ENCODE measurements around the gene NFIB. TPM values are rescaled to one million over a fixed set of nuclear protein-coding genes. Genes with fewer than 3 reads are reported as not detected.
A peak's percentile ranks its signal among the peaks of the same experiment; 100 is the strongest.

The NFIB gene
- total and polyA plus RNA-seq, 2 experiments from 2014 or later = 5.3 to 6.0 TPM

DNA sequence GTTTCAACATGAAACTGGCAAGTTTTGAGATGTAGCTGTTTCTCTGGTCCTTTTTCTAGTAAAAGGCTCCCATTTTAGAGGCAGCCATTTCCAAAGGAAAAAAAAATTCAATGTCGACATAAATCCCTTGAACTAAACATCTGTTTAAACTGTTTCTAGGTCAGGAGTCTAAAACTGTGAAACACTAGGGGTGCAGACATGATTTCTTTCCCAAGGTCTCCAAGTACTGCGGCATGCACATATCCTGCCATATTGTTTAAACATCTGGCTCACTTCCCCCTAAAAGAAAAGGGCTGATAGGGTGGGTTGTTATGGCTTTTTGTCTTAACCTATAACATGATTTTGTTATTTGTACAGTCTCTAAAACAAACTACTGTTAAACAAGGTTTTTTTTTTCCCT, 51.1 kb downstream of the NFIB start:
- no peak overlapping the region for H2AFZ ChIP-seq
- in situ Hi-C loops (cut with MboI) = no loop called here
- H3F3A ChIP-seq (ENCODE audit: insufficient read depth) = peaks cover 13% of the 10 kb centered on the region; the same call in 1 of the 2 replicates
- H3K4me3 ChIP-seq = no peak overlapping the region
- H4K20me1 ChIP-seq (ENCODE audit: insufficient read depth) = no peaks in the 10 kb centered on the region
- no peaks in the 10 kb centered on the region for H3K36me3 ChIP-seq (ENCODE audit: low read depth)
- WGBS, 2 experiments (ENCODE audit: low coverage in 1 of 2, low lambda C conversion rate in 2 of 2, missing lambda C conversion rate in 2 of 2) = 73 to 83% methylated on average over 2 of the region's 2 CpGs
- H3K9ac ChIP-seq = no peak overlapping the region
- no peaks in the 10 kb centered on the region for H3K9me2 ChIP-seq (ENCODE audit: insufficient read depth)
- no peaks in the 10 kb centered on the region for H3K27me3 ChIP-seq (replicated peaks; ENCODE audit: insufficient read depth)
- no peak overlapping the region for H3K27ac ChIP-seq
- DNase-seq = no peak
- no peaks in the 10 kb centered on the region for H3K9me3 ChIP-seq (ENCODE audit: low read depth)
- H3K79me2 ChIP-seq (ENCODE audit: insufficient read depth) = no peaks in the 10 kb centered on the region
- TF ChIP-seq EZH2 (IDR thresholded peaks at IDR 0.05; ENCODE audit: insufficient read depth, poor library complexity, severe bottlenecking) = no peak
- no peak for TF ChIP-seq EZH2phosphoT487 (IDR thresholded peaks at IDR 0.05; ENCODE audit: insufficient read depth, low read depth)
- H3K4me1 ChIP-seq (ENCODE audit: insufficient read depth) = peaks cover 24% of the 10 kb centered on the region
- H3K4me2 ChIP-seq (ENCODE audit: unreplicated experiment) = no peak overlapping the region

- Histone ChIP-seq H4K20me1 (ENCODE audit: insufficient read depth) (no peaks in the 10 kb centered on the region), H3K9me2 (ENCODE audit: insufficient read depth) (no peaks in the 10 kb centered on the region), H3K9ac (no peak overlapping the region), H3K36me3 (ENCODE audit: low read depth) (no peaks in the 10 kb centered on the region), H3K27ac (no peak overlapping the region), H2AFZ (no peak overlapping the region), H3K4me3 (no peak overlapping the region), H3K79me2 (ENCODE audit: insufficient read depth) (no peaks in the 10 kb centered on the region), H3K27me3 (replicated peaks; ENCODE audit: insufficient read depth) (no peaks in the 10 kb centered on the region), H3K4me1 (ENCODE audit: insufficient read depth) (peaks cover 26% of the 10 kb centered on the region), H3K4me2 (ENCODE audit: unreplicated experiment) (no peak overlapping the region), H3F3A (ENCODE audit: insufficient read depth) (peaks cover 13% of the 10 kb centered on the region; the same call in 1 of the 2 replicates), H3K9me3 (ENCODE audit: low read depth) (no peaks in the 10 kb centered on the region)
- no peak for DNase-seq
- in situ Hi-C loops (cut with MboI) = no loop called here
- TF ChIP-seq EZH2phosphoT487 (IDR thresholded peaks at IDR 0.05; ENCODE audit: insufficient read depth, low read depth) (no peak), EZH2 (IDR thresholded peaks at IDR 0.05; ENCODE audit: insufficient read depth, poor library complexity, severe bottlenecking) (no peak)
- 94 to 95% methylated on average over 2 of the region's 2 CpGs for WGBS, 2 experiments (ENCODE audit: low coverage in 1 of 2, low lambda C conversion rate in 2 of 2, missing lambda C conversion rate in 2 of 2)
Observed at GRCh38 chr9:14261616-14262015, 52.3 kb downstream of the NFIB start.

DNA sequence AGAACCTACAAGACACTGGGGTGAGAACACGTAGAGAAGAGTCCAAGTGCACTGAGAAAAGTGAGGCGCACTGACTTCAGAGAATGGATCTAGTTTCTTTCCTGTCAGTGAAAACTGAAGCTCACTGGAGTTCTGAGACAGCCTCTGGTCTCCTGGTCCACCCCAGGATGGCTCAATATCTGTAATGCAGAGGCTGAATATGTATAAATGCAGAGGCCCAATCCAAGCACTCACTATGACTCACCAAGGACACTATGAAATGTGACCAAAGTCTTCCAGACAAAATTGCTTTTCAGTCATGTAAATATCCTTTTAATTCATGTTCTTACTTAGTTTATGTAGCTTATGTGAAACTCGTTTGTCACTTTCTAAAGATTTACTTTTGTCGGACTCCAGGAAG, 53.8 kb downstream of the NFIB start:
- no peak overlapping the region for H3K4me3 ChIP-seq
- H3F3A ChIP-seq (ENCODE audit: insufficient read depth) = peaks cover 13% of the 10 kb centered on the region; the same call in 1 of the 2 replicates
- peaks cover 38% of the 10 kb centered on the region for H3K4me1 ChIP-seq (ENCODE audit: insufficient read depth)
- TF ChIP-seq EZH2 (IDR thresholded peaks at IDR 0.05; ENCODE audit: insufficient read depth, poor library complexity, severe bottlenecking) = no peak
- no peak for TF ChIP-seq EZH2phosphoT487 (IDR thresholded peaks at IDR 0.05; ENCODE audit: insufficient read depth, low read depth)
- no peak overlapping the region for H3K27ac ChIP-seq
- no peak overlapping the region for H3K9ac ChIP-seq
- WGBS, 2 experiments (ENCODE audit: low coverage in 1 of 2, low lambda C conversion rate in 2 of 2, missing lambda C conversion rate in 2 of 2) = 94 to 97% methylated on average over 4 of the region's 4 CpGs
- H3K79me2 ChIP-seq (ENCODE audit: insufficient read depth) = no peaks in the 10 kb centered on the region
- H3K9me2 ChIP-seq (ENCODE audit: insufficient read depth) = no peaks in the 10 kb centered on the region
- peak; percentile 45 for DNase-seq
- H3K36me3 ChIP-seq (ENCODE audit: low read depth) = no peaks in the 10 kb centered on the region
- H2AFZ ChIP-seq = no peak overlapping the region
- no peaks in the 10 kb centered on the region for H4K20me1 ChIP-seq (ENCODE audit: insufficient read depth)
- no peak overlapping the region for H3K4me2 ChIP-seq (ENCODE audit: unreplicated experiment)
- in situ Hi-C loops (cut with MboI) = no loop called here
- no peaks in the 10 kb centered on the region for H3K9me3 ChIP-seq (ENCODE audit: low read depth)
- H3K27me3 ChIP-seq (replicated peaks; ENCODE audit: insufficient read depth) = no peaks in the 10 kb centered on the region

GRCh38 chr9:14258660-14259239, 55.2 kb downstream of the NFIB start:
- H3K27me3 ChIP-seq (replicated peaks; ENCODE audit: insufficient read depth) = no peaks in the 10 kb centered on the region
- no peak overlapping the region for H2AFZ ChIP-seq
- peak; percentile 73 for DNase-seq
- peak overlapping the region; percentile 13 for H3K4me2 ChIP-seq (ENCODE audit: unreplicated experiment)
- no peaks in the 10 kb centered on the region for H3K9me2 ChIP-seq (ENCODE audit: insufficient read depth)
- H3K4me1 ChIP-seq (ENCODE audit: insufficient read depth) = peaks cover 38% of the 10 kb centered on the region
- H3K9me3 ChIP-seq (ENCODE audit: low read depth) = no peaks in the 10 kb centered on the region
- H3K27ac ChIP-seq = peak overlapping the region; percentile 10; the same call in 1 of the 2 replicates
- in situ Hi-C loops (cut with MboI) = no loop called here
- no peaks in the 10 kb centered on the region for H3K79me2 ChIP-seq (ENCODE audit: insufficient read depth)
- H3K4me3 ChIP-seq = no peak overlapping the region
- H4K20me1 ChIP-seq (ENCODE audit: insufficient read depth) = no peaks in the 10 kb centered on the region
- H3F3A ChIP-seq (ENCODE audit: insufficient read depth) = peaks cover 13% of the 10 kb centered on the region; the same call in 1 of the 2 replicates
- no peak overlapping the region for H3K9ac ChIP-seq
- 49 to 52% methylated on average over 4 of the region's 4 CpGs for whole genome bisulfite sequencing, 2 experiments (ENCODE audit: low coverage in 1 of 2, low lambda C conversion rate in 2 of 2, missing lambda C conversion rate in 2 of 2)
- TF ChIP-seq EZH2phosphoT487 (IDR thresholded peaks at IDR 0.05; ENCODE audit: insufficient read depth, low read depth) = no peak
- no peak for TF ChIP-seq EZH2 (IDR thresholded peaks at IDR 0.05; ENCODE audit: insufficient read depth, poor library complexity, severe bottlenecking)
- no peaks in the 10 kb centered on the region for H3K36me3 ChIP-seq (ENCODE audit: low read depth)

Data from GM23248 (cell line).